ENCODE data around the gene FAM171A1.

FAM171A1 gene

DNA sequence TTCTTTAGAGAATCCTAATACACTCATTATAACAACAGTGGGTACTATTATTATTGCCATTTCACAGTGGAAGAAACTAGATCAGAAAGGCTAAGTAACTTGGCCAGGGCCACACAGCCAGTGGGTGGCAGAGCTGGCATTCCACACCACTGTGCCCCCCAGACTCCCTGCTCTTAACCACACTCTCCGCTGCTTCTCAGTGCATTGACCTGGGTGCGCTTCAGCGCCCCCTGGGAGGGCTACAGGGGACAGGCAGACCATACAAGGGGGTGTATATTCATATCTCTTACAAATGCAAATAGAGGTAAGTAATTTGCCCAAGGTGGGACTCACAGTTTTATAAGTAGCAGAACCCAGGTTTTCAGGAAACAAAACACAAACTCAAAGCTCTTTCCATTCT, 125.6 kb downstream of the FAM171A1 start:
- peak in 1 of 3 experiments; percentile 3 for DNase-seq (ENCODE audit: low read depth in 3 of 3)

DNA sequence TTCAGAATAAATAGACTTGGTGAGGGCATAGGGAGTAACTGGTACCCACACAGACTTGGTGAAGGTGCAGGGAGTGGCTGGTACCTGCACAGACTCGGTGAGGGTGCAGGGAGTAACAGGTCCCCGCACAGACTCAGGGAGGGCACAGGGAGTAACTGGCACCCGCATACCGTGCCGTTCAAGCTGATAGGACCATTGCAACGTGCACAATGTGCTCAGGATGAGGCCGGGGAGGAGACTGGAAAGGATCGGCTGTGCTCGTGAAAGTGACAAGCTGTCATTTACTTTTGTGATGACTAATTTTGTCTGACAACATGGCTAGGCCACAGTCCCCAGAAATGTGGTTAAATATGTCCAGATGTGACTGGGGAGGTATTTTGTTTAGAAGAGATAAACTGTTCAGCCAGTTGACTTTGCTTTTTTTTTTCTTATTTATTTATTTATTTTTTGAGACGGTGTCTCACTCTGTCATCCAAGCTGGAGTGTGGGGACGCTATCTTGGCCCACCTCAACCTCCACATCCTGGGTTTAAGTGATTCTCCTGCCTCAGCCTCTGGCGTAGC, 126.4 kb downstream of the FAM171A1 start:
- DNase-seq (ENCODE audit: low read depth in 3 of 3), result no peak

DNA sequence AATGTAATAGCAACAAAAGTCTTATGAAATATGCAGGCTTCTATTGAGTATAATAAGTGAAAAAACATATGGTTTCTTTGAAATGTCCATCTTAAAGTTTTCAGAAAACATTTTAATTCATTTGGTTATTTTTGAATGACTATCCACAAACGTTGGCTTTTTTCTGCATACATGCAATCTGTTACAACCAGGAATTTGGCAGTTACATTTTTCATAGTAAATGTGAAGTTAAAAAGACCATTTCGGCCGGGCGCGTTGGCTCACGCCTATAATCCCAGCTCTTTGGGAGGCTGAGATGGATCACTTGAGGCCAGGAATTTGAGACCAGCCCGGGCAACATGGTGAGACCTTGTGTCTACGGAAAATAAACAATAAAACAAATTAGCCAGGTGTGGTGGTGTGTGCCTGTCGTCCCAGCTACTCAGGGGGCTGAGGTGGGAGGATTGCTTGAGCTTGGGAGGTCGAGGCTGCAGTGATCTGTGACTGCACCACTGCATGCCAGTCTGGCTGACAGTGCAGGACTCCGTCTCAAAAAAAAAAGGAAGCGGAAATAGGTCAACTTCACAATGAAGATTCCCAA, 128.7 kb downstream of the FAM171A1 start:
- DNase-seq (ENCODE audit: low read depth in 3 of 3), result no peak

DNA sequence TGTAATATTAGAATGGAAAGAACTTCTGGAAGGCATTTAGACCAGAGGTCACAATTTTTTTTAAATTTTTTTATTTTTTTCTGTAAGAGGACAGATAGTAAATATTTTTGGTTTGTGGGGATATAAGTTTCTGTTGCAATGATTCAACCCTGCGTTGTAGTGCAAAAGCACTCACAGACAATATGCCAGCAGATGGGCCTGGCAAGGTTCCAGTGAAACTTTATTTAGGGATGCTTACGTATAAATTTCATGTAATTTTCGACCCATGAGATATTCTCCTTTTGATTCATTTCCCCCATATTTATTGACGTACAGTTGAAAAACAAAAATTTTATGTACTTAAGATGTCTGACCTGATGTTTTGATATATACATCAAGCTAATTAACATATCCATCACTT, 129.8 kb downstream of the FAM171A1 start:
- DNase-seq (ENCODE audit: low read depth in 3 of 3), result no peak

DNA sequence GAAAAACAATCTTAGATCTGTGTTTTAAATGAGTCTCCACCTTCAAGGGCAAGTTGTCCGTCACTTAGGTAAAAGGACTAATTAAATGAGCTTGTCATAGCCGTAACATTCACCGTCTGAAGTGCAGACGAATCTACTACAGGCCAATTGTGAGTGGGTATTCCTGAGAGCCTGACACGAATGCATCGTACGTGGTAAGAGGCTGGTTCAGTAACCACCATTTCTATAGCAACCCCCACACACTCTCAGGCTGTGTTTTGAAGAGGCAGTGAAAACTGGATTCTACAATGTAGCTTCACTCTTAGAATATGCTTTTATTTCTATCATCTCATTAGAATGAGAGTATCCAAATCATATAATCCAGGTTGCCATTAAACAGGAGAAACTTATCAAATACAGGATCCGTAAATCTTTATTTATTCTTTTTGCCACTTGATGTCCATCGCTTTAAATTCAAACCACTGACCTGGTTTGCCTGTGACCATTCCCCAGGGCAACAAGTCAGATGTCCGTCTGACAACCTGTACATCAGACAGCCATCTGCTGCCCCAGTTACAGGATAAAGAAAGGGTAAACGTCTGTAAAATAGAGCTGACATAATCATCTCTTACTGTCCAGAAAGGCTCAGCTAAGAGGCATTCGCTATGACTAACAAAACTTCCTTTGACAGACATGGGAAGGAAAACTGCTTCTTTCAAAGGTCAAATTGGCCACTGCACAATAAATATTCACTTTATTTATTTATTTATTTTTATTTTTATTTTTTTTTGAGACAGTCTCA, 132.3 kb downstream of the FAM171A1 start:
- no peak for DNase-seq (ENCODE audit: low read depth in 3 of 3)

DNA sequence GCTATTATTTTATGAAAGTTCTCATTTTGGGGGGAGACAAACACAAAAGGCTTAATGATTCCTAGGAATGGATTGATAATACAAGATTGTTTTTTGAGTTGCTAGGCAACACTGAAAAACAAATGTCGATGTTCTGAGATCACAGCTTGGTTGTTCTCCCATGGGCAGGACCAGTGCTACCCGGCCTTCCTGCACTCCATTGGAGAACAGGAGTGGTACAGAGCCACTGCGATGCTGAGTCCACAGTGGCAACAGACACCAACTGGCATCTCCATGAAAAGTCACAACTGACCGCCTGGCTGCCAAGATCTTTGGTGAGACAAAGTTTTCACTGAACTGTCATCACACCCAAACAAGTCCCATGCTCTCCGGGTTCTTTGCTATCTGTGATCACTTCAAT, 133.7 kb downstream of the FAM171A1 start:
- no peak for DNase-seq (ENCODE audit: low read depth in 3 of 3)

DNA sequence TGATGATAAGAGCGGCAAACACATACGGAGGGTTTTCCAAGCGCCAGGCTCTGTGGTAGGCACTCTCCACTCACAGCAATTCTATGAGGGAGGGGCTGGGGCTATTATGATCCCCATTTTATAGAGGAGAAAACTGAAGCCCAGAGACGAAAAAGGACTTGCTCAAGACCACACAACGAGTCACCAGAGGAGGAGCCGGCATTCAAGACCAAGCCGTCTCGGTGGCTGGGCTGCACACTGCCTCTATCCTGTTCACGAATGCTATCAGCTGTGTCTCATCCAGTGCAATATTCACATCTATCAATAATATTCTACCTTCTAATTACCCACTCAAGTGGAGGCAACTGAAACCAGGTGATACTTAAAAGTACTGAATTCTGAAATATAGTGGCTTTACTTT, 134.7 kb downstream of the FAM171A1 start:
- no peak for DNase-seq (ENCODE audit: low read depth in 3 of 3)

DNA sequence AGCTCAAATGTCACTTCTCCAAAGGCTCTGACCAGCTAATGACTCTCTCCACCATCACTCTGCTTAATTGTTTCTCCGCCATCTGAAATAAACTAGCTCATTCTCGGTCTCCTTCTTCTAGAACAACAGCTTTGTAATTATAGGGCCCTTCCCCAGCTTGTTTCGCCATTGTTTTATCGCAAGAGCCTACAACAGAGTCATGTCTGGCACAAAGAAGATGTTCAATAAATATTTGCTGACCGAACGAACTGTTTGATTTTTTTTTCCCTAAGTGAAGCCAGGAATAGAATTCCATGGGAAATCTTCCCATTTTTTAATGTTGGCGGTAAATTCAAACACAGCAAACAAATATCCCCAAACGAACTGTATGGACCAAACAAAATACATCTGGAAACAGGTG, 138.8 kb downstream of the FAM171A1 start:
- no peak for DNase-seq (ENCODE audit: low read depth in 3 of 3)

DNA sequence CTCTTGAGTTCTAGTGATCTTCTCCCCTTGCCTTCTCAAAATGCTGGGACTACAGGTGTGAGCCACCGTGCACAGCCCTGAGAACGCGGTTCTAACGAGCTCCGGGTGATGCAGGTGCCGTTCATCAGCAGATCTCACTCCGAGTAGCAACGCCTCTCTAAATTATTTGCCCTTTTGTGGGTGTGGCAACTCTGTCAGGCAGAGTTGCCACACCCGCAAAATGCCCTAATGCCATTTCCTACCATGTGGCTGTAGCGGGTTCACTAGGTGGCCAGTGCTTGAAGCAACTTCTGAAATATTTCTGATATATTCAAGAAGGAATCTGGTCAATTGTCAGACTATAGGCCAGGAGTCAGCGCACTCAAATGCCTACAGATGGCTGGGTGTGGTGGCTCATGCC, 139.7 kb downstream of the FAM171A1 start:
- DNase-seq (ENCODE audit: low read depth in 3 of 3), result no peak

DNA sequence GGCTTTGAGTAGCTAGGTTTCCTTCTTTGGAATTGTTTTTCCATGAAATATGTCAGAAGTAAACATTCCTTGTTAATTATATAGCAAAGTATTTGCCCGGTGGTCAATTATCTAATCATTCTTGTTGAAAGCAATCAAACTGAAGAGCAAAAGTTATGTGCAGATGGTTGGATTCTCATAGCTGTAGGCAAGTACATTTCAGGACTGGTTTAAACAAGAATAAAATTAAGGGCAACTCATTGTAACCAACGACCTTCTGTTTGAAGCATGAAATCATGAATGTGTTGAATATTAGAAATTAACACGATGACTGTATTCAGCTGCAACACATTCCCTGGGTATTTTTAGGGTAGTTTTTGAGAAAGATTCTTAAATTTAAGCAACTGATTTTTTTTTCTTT, 140.8 kb downstream of the FAM171A1 start:
- no peak for DNase-seq (ENCODE audit: low read depth in 3 of 3)

DNA sequence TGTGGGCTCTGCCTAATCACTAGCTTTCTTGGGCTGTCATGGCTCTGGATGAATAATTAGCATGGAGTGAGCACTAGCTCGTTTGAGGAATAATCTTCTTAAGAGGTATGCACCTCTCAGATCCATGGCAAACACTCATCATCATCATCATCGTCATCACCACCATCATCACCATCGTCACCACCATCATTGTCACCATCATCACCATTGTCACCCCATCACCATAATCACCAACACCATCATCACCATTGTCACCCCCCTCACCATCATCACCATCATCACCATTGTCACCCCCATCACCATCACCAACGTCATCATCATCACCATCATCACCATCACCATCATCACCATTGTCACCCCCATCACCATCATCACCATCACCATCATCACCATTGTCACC, 141.8 kb downstream of the FAM171A1 start:
- DNase-seq (ENCODE audit: low read depth in 3 of 3), result no peak

DNA sequence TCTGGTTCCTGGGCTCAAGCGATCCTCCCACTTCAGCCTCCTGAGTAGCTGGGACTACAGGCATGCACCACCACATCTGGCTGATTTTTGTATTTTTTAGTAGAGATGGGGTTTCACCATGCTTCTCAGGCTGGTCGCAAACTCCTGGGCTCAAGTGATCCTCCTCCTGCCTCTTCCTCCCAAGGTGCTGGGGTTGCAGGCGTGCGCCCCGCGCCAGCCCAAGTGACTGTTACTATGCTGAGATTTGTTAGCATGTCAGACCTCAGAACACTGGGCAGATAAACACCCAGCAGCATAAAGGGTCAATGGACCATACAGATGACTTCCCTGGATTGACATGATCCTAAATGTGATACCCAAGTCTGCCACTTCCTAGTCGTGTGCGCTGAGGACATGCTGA, 142.7 kb downstream of the FAM171A1 start:
- DNase-seq (ENCODE audit: low read depth in 3 of 3), result no peak

DNA sequence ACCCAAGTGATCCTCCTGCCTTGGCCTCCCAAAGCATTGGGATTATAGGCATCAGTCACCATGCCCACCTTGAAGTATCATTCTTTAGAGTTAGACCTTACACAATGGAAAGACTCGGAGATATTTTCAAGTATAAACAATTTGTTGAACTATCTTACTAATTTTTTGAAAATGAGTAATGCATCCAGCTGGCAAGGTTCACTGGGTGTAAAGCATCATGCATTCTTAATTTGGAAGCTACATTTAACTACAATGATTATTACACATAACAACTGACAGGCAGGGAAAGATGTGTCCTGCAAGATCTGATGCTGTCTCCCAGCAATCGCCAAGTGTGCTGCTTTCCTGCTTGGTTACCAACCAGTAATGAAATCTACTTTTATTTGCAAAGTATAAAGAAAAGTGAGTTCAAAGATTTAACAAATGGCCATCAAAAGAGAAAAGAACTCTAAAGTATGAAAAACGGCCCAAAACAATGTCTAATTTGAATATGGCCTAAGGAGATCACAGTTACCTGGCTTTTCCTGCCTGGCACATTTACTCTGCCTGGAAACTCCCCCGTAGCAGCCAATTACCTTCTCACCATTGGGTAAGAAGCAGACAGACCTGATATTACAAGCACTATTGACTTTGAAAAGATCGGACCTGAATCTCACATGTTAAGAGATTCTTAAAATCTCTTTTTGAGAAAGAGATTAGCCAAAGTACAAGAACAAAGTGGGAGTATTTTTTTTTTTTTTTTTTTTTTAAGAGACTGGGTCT, 143.3 kb downstream of the FAM171A1 start:
- DNase-seq (ENCODE audit: low read depth in 3 of 3), result no peak

DNA sequence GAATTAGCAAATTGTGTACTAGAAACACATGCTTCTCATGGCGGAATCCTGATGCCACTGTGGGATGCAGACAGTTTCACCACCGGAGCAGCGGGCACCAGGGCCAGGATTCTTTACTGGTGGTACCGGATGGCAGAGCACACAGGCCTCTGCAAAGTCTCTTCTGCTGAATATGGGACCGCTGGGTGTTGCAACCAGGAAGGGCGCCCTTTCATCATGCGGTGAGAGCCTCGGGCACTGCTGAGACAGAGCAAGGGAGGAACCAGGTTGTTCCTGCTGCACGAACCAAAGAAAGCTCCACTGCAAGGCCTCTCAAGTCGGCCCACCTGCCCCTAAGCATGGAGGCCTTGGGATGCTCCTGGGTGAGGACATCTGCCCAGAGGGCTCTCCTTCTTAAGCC, 145.6 kb downstream of the FAM171A1 start:
- no peak for DNase-seq (ENCODE audit: low read depth in 3 of 3)

DNA sequence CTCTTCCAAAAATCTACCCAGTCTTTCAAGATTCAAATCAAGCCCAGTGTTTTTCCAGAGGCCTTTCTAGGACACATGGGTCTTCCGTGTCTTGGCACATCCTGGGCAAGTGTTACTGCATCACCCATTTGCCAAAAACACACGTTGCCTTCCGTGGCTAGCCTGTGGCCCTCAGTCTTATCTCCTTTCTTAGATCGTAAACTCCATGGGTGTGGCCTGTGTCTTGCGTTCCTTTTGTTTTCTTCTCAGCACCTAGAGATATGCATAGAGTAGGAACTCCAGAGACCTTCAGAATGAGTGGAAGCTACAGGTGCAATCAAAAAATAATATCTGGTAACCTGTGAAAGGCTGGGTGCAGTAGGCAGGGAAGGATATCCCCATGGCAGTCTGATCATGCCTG, 146.1 kb downstream of the FAM171A1 start:
- DNase-seq (ENCODE audit: low read depth in 3 of 3), result no peak

DNA sequence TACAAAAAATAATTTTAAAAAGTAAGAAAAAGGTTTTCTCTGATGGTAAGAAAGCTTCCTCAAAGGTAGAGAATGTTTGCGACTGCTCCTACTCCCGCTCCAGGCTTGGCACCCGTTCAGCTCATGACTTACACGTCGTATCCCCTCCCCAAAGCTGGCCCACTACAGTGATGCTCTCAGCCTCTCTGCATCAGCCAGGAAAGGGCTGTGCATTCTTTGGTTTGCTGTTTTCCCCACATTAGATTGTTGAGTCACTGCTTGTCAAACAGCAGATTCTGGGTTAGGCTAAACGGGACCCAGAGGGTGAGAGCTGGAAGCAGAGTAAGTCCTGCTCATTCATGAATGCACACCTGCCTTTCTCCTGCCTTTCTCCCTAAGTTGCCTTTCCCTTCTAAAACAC, 147.9 kb downstream of the FAM171A1 start:
- no peak for DNase-seq (ENCODE audit: low read depth in 3 of 3)

DNA sequence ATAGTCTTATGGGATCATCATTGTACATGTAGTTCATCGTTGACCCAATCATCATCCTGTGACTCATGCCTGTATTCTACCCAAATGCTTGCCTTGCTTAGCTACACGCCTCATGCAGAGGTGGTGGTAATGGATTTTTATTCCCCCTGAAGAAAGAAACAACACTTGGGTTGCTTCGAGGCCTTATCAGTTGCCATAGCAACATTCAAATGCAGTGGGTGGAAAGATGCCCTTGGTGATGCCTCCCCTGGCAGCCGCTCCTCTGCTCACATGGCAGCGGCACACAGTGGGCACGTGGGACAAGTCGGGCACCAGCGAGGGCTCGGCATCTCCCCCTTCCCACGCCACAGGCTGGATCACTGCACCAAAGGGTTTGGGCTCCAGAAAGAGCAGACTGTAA, 148.6 kb downstream of the FAM171A1 start:
- no peak for DNase-seq (ENCODE audit: low read depth in 3 of 3)

DNA sequence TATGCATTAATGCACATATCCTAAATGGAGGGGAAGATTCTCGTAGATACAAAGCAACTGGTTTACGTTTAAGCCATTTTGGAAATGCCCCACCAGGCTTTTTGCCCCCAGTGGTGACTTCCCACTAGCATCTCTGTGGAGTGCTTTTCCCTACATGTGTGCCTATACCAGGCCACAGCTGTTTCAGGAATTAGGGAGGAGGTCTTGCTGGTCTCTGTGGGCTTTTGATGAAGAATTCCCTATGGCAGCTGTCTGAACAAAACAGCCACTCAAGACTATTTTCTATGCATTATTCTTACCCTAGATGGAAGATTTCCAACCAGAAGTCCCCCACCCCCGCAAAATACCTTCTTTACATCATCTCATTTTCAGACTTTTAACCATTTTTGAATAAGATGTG, 150.6 kb downstream of the FAM171A1 start:
- no peak for DNase-seq (ENCODE audit: low read depth in 3 of 3)

DNA sequence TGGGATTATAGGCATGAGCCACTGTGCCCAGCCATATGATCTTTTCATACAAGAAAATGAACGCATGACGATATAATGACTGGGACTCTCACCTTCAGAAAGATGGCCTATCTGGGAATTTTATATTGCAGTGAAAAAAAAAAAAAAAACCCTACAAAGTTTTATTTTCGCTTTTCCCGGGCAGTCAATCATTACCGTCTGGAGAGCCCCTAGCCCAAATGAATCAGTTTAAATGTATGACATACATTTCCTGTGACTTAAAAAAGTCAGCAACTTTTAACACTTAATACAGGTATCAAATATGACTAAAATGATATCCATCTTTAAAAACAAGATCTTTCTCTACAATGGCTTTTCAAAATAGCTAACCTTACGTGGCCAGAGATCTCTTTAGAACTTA, 154.4 kb downstream of the FAM171A1 start:
- no peak for DNase-seq (ENCODE audit: low read depth in 3 of 3)

DNA sequence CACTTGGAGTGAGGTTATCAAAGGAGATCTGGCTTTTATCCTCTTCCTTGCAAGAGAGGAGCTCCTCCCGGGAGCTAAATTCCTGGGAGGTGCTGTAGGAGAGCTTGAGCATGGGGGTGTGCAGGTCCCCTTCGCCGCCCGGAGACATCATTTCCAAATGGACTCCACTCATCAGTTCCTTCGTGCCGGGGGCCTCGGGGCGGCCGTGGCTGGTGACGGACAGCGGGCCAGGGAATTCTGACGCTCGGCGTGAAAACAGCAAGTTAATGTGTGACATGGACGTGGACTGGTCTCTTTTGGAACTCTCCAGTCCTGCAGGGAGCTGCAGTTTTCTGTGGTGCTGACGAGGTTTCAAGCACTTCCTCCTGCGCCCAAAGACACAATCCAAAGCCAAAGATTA, 156.9 kb downstream of the FAM171A1 start:
- DNase-seq (ENCODE audit: low read depth in 3 of 3), result no peak

DNA sequence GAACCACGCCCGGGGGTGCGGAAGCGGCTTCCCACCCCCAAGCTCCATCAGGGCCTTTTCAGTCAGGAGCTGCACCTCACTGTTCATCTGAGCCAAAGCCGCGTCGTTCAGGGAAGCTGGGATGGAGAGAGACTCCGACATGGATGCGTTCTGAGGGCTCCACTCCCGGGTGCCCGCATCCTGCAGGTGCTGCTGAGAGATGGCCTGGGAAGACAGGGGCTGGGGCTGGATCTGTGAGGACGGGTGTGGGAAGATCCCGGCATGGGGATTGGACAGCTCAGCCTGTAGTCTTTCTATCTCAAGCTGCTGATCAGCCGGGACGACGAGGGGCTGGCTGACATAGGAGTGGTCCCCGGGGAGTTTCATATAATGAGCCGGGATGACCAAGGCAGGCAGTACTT, 157.6 kb downstream of the FAM171A1 start:
- no peak for DNase-seq (ENCODE audit: low read depth in 3 of 3)

DNA sequence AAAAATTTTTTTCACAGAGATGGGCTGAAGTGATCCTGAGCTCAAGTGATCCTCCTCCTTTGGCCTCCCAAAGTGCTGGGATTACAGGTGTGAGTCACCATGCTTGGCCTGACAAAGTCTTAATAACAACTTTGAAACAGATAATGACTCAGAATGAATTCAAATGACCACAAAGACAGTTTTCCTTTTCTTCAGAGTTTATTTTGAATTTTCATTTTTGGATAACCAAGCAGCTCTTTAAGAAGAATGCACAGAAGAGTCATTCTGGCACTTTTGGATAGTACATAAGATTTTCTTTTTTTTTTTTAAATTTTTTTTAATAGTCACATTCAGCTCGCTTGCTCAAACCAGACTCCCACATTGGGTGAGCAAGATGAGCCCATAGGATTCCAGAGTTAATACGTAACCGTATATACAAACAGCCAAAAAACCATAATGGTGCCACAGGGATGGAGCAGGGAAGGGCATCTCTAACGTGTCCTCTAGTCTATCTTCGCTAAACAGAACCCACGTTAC, 159.6 kb downstream of the FAM171A1 start:
- DNase-seq (ENCODE audit: low read depth in 3 of 3), result no peak

DNA sequence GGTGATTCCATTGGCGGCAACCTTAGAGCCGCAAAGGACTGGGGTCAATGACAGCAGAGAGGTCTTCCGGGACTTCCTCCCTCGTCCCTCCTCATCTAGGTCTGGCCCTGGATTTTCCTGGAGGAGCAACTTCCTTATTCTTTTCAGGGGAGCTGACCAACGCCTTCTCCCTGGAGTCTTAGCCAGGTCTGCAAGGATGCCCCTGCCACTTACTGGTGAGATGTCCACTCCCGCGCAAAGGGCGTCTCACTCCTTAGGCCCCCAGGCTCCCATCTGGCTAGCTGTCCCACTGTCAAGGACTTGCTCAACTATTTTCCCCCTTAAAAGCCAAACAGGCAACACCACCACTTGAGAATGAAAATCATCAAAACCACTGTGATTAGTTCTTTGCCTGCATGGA, 160.6 kb downstream of the FAM171A1 start:
- no peak for DNase-seq (ENCODE audit: low read depth in 3 of 3)
